ENCODE data around the gene EHF. TPM values are rescaled to one million over a fixed set of nuclear protein-coding genes. Genes with fewer than 3 reads are reported as not detected.

EHF gene
- total and polyA plus RNA-seq, 9 of the 15 experiments (the other 6 are each of a cell fraction or from before 2014, with no cell fraction given): 0.04 to 0.54 (median 0.37) TPM

GRCh38 chr11:34633640-34633989, 12.7 kb downstream of the EHF start:
- no peaks in the 10 kb centered on the region for H3K9me3 ChIP-seq (replicated peaks; ENCODE audit: control insufficient read depth, insufficient read depth, low read depth, low read length)
- ChIA-PET POLR2A (interaction anchor here (1.2 to 1.4 kb wide), 2 partner anchors 10 to 12 kb away, joined by 3 to 5 read pairs; partner anchors contain the start of gene EHF), CTCF (ENCODE audit: low intra/inter-chr PET ratio) (no interaction called here)
- no peaks in the 10 kb centered on the region for H4K20me1 ChIP-seq (replicated peaks; ENCODE audit: control insufficient read depth, insufficient read depth, low read length)
- H3K9ac ChIP-seq (ENCODE audit: insufficient read depth in 1 of 2, low read depth in 2 of 2, low read length in 2 of 2): no peak overlapping the region
- intact Hi-C loops (cut with micrococcal nuclease): no loop called here
- H3K79me2 ChIP-seq (ENCODE audit: control insufficient read depth, insufficient read depth, low read length): no peaks in the 10 kb centered on the region
- peaks cover 0 to 7% of the 10 kb centered on the region in 2 experiments; a peak in 3 of 5 replicates for H3K4me1 ChIP-seq (replicated peaks in 1 of 2; ENCODE audit: control insufficient read depth in 2 of 2, insufficient read depth in 2 of 2, low read length in 2 of 2)
- H3K4me2 ChIP-seq (ENCODE audit: insufficient read depth, low read length): no peak overlapping the region
- H2AFZ ChIP-seq (ENCODE audit: low read depth, low read length): peak overlapping the region; percentile 76
- no peaks in the 10 kb centered on the region for H3K27me3 ChIP-seq (ENCODE audit: control insufficient read depth in 2 of 2, insufficient read depth in 2 of 2, low read length in 2 of 2)
- no peak for ATAC-seq
- no TSS peak for BruUV-seq (replicated peaks)
- H3K9me1 ChIP-seq (ENCODE audit: control insufficient read depth, insufficient read depth, low read length): no peaks in the 10 kb centered on the region
- FAIRE-seq: no peak
- no peak for DNase-seq (ENCODE audit: extremely low read depth in 1 of 4, low spot score in 3 of 4)
- in situ Hi-C loops (cut with MboI): no loop called here
- H3K27ac ChIP-seq (ENCODE audit: extremely low read depth, low read depth, low read length): no peak overlapping the region
- TF ChIP-seq ZNF175 (CRISPR knock-in tag; IDR thresholded peaks at IDR 0.05; ENCODE audit: low read depth) (peak; percentile 24; the same call in 1 of the 2 replicates), RFX1 (IDR thresholded peaks at IDR 0.05) (no peak), NR2C2 (CRISPR knock-in tag; IDR thresholded peaks at IDR 0.05) (no peak), NR2C2 (tag; IDR thresholded peaks at IDR 0.05) (0 out of 2 replicates have a peak, but pooled peaks have one; percentile 28), HMBOX1 (IDR thresholded peaks at IDR 0.05) (0 out of 2 replicates have a peak, but pooled peaks have one; percentile 11), ZNF589 (CRISPR knock-in tag; IDR thresholded peaks at IDR 0.05; ENCODE audit: low read depth) (0 out of 2 replicates have a peak, but pooled peaks have one; percentile 7), ZNF695 (CRISPR knock-in tag; IDR thresholded peaks at IDR 0.05) (no peak)
- H3K36me3 ChIP-seq (ENCODE audit: control insufficient read depth, insufficient read depth, low read length): no peaks in the 10 kb centered on the region
- H3K4me3 ChIP-seq: no peak overlapping the region

Data from K562 (cell line).